DMS153 treated with DMSO at 0.1 percent for 48 hours (cell line): ENCODE results near the gene RNF166.
"Not testable (repeated sequence)": the region's sequence is repeated elsewhere in the genome, so short reads cannot be mapped to it uniquely, and the experiment has no call there.

Source experiments
- DNase-seq: peaks from one replicate; lab custom pipeline; 2025; ENCODE audit not compliant: unreplicated experiment; lab: John Stamatoyannopoulos, UW

The RNF166 gene

GRCh38 chr16:88678224-88678979 is 27.8 kb downstream of the RNF166 start:
- no peak for DNase-seq

- DNase-seq: no peak
These were observed 28.5 kb downstream of the RNF166 start for GRCh38 chr16:88677721-88678120.

- no peak for DNase-seq
These were observed 29.5 kb downstream of the RNF166 start for GRCh38 chr16:88676502-88677242.

- no peak for DNase-seq
These were observed 32.4 kb downstream of the RNF166 start for GRCh38 chr16:88673716-88674379.

GRCh38 chr16:88672776-88673175 is 33.4 kb downstream of the RNF166 start:
- DNase-seq: no peak

GRCh38 chr16:88671806-88672205 is 34.4 kb downstream of the RNF166 start:
- no peak for DNase-seq

- no peak for DNase-seq
These were observed 36.2 kb downstream of the RNF166 start for GRCh38 chr16:88669980-88670379.

GRCh38 chr16:88669493-88669892 is 36.7 kb downstream of the RNF166 start:
- DNase-seq: not testable (repeated sequence)

- no peak for DNase-seq
These were observed 38.7 kb downstream of the RNF166 start for GRCh38 chr16:88667461-88667860.

- DNase-seq: no peak
These were observed 40.6 kb downstream of the RNF166 start for GRCh38 chr16:88665570-88665969.

GRCh38 chr16:88665148-88665547 is 41.1 kb downstream of the RNF166 start:
- no peak for DNase-seq

GRCh38 chr16:88662843-88663606 is 43.2 kb downstream of the RNF166 start, which contains the start of gene MVD:
Gene MVD (minus strand): TSS chr16:88663091. CDS start chr16:88663080, 11 bp downstream.
- DNase-seq: peak; percentile 90

GRCh38 chr16:88662222-88662842 is 43.9 kb downstream of the RNF166 start:
- DNase-seq: no peak

- no peak for DNase-seq
These were observed 44.7 kb downstream of the RNF166 start for GRCh38 chr16:88661468-88661867.

- DNase-seq: no peak
These were observed 47.0 kb downstream of the RNF166 start for GRCh38 chr16:88659160-88659559.

GRCh38 chr16:88658714-88659113 is 47.5 kb downstream of the RNF166 start:
- DNase-seq: no peak

GRCh38 chr16:88657371-88657770 is 48.8 kb downstream of the RNF166 start:
- no peak for DNase-seq

GRCh38 chr16:88656291-88656980 is 49.8 kb downstream of the RNF166 start:
- no peak for DNase-seq

GRCh38 chr16:88655733-88656281 is 50.4 kb downstream of the RNF166 start:
- DNase-seq: no peak
